SK-N-SH (cell line): ENCODE measurements around the gene NOL6. TPM values are rescaled to one million over a fixed set of nuclear protein-coding genes. Genes with fewer than 3 reads are reported as not detected.
A peak's percentile ranks its signal among the peaks of the same experiment; 100 is the strongest.

Experiments
- CTCF ChIA-PET: fragments of 300-600, 350-600 bp; formaldehyde crosslinking; extraction: SDS; loops from one replicate; lab custom pipeline; 2021; lab: Yijun Ruan, JAX
- POLR2A ChIA-PET: fragments of 350-600 bp; sonication (Branson Sonifier 250); formaldehyde crosslinking; extraction: SDS; loops from one replicate; lab custom pipeline; 2020; ENCODE audit warnings: antibody characterized with exemption, inconsistent platforms; lab: Yijun Ruan, JAX
- DNase-seq: peaks from one replicate; pipeline ENCODE4 v3.0.0; 2012
- H2AFZ ChIP-seq: fragments of 200-600 bp; sonication (generic); 2 replicates; pipeline ENCODE4 v1.8.1; 2016; ENCODE audit warnings: antibody characterized with exemption, mild to moderate bottlenecking, low read depth
- H3F3A ChIP-seq: fragments of 200-600 bp; sonication (generic); replicated peaks from 2 replicates; pipeline ENCODE3; 2016; ENCODE audit warnings: antibody characterized with exemption, mild to moderate bottlenecking; ENCODE audit not compliant: insufficient read depth
- H3K27ac ChIP-seq, 2 experiments: fragments of 200-500 bp in 1 of 2; fragments of 200-600 bp in 1 of 2; sonication (Bioruptor generic) in 1 of 2; sonication (generic), shearing (Covaris generic) in 1 of 2; 2 replicates each; pipeline versions ENCODE4 v1.5.1 to v1.6.1; 2014 to 2016; ENCODE audit warnings: low read depth in 2 of 2, inconsistent platforms in 1 of 2, low read length in 1 of 2, mild to moderate bottlenecking in 1 of 2, mixed read lengths in 1 of 2
- H3K27me3 ChIP-seq: fragments of 200-600 bp; sonication (generic), shearing (Covaris generic); 2 replicates; pipeline ENCODE4 v1.6.1; 2016; ENCODE audit warnings: mixed run types; ENCODE audit not compliant: insufficient read depth
- H3K36me3 ChIP-seq, 2 experiments: fragments of 200-500 bp in 1 of 2; fragments of 200-600 bp in 1 of 2; sonication (Bioruptor generic) in 1 of 2; sonication (generic) in 1 of 2; replicated peaks in 1 of 2; 2 replicates each; pipeline versions ENCODE3 to v1.5.1; 2014 to 2016; ENCODE audit warnings: low read length in 1 of 2, mild to moderate bottlenecking in 1 of 2; ENCODE audit not compliant: insufficient read depth in 2 of 2, control insufficient read depth in 1 of 2
- H3K4me1 ChIP-seq, 2 experiments: fragments of 200-500 bp in 1 of 2; fragments of 200-600 bp in 1 of 2; sonication (Bioruptor generic) in 1 of 2; sonication (generic), shearing (Covaris generic) in 1 of 2; 2 replicates each; pipeline versions ENCODE4 v1.5.1 to v1.6.1; 2014 to 2016; ENCODE audit warnings: low read depth in 1 of 2, low read length in 1 of 2, mixed run types in 1 of 2; ENCODE audit not compliant: insufficient read depth in 2 of 2, control insufficient read depth in 1 of 2
- H3K4me2 ChIP-seq: fragments of 200-600 bp; sonication (generic), shearing (Covaris generic); 2 replicates; pipeline ENCODE4 v1.6.1; 2017; ENCODE audit warnings: mixed run types
- H3K4me3 ChIP-seq, 2 experiments: fragments of 200-500 bp in 1 of 2; fragments of 200-600 bp in 1 of 2; sonication (Bioruptor generic) in 1 of 2; sonication (generic), shearing (Covaris generic) in 1 of 2; 2 replicates each; pipeline versions ENCODE4 v1.5.1 to v1.8.1; 2014 to 2016; ENCODE audit warnings: low read depth in 2 of 2, inconsistent platforms in 1 of 2, low read length in 1 of 2, mild to moderate bottlenecking in 1 of 2, mixed read lengths in 1 of 2, moderate library complexity in 1 of 2
- H3K79me2 ChIP-seq: fragments of 200-600 bp; sonication (generic); 2 replicates; pipeline ENCODE4 v1.8.1; 2017; ENCODE audit warnings: mild to moderate bottlenecking; ENCODE audit not compliant: insufficient read depth
- H3K9ac ChIP-seq: fragments of 200-600 bp; sonication (generic); 2 replicates; pipeline ENCODE4 v1.6.1; 2017; ENCODE audit warnings: mixed run types
- H3K9me2 ChIP-seq: fragments of 200-600 bp; sonication (generic); 2 replicates; pipeline ENCODE4 v1.6.1; 2017; ENCODE audit warnings: mixed run types
- H3K9me3 ChIP-seq: fragments of 200-600 bp; sonication (generic); 2 replicates; pipeline ENCODE4 v1.6.1; 2017; ENCODE audit warnings: mixed run types, mild to moderate bottlenecking, moderate library complexity
- H4K20me1 ChIP-seq: fragments of 200-600 bp; sonication (generic); 2 replicates; pipeline ENCODE4 v1.6.1; 2017; ENCODE audit warnings: mild to moderate bottlenecking, mixed run types; ENCODE audit not compliant: insufficient read depth
- EP300 ChIP-seq, 2 experiments: IDR thresholded peaks; 2 replicates each; pipeline versions ENCODE4 v1.4.0 to v1.6.1; 2012; ENCODE audit warnings: borderline replicate concordance in 1 of 2, low read depth in 1 of 2, low read length in 1 of 2
- EZH2phosphoT487 ChIP-seq: fragments of 200-600 bp; sonication (generic); IDR thresholded peaks from 2 replicates; pipeline ENCODE4 v1.6.1; 2017; ENCODE audit warnings: low read depth, mixed run types, mild to moderate bottlenecking, antibody characterized with exemption, moderate library complexity, borderline replicate concordance
- FOSL2 ChIP-seq: IDR thresholded peaks from 2 replicates; pipeline ENCODE4 v1.4.0; 2012; ENCODE audit warnings: low read depth, mild to moderate bottlenecking, moderate library complexity, borderline replicate concordance
- GABPA ChIP-seq: IDR thresholded peaks from 2 replicates; pipeline ENCODE4 v1.4.0; 2012; ENCODE audit warnings: low read depth, mild to moderate bottlenecking
- JUND ChIP-seq: IDR thresholded peaks from 2 replicates; pipeline ENCODE4 v1.4.0; 2012
- NRF1 ChIP-seq: IDR thresholded peaks from 2 replicates; pipeline ENCODE4 v1.6.1; 2012; ENCODE audit warnings: low read depth, mild to moderate bottlenecking, low read length
- POLR2AphosphoS5 ChIP-seq: IDR thresholded peaks from 2 replicates; pipeline ENCODE4 v1.6.1; 2012; ENCODE audit warnings: low read depth, low read length
- RCOR1 ChIP-seq: fragments of 150-350 bp; IDR thresholded peaks from 2 replicates; pipeline ENCODE4 v1.6.1; 2017; ENCODE audit warnings: antibody characterized with exemption, low read length
- RFX5 ChIP-seq: IDR thresholded peaks from 2 replicates; pipeline ENCODE4 v1.6.1; 2012; ENCODE audit warnings: mild to moderate bottlenecking, improper control_type of control experiment, low read length
- RXRA ChIP-seq: IDR thresholded peaks from 2 replicates; pipeline ENCODE4 v1.4.0; 2012; ENCODE audit warnings: low read depth, mild to moderate bottlenecking, borderline replicate concordance
- SIN3A ChIP-seq: IDR thresholded peaks from 2 replicates; pipeline ENCODE4 v1.6.1; 2012; ENCODE audit warnings: low read depth, mild to moderate bottlenecking, low read length, moderate library complexity, borderline replicate concordance
- SMC3 ChIP-seq: IDR thresholded peaks from 2 replicates; pipeline ENCODE4 v1.6.1; 2012; ENCODE audit warnings: low read depth, low read length, improper control_type of control experiment
- TAF1 ChIP-seq: IDR thresholded peaks from 2 replicates; pipeline ENCODE4 v1.6.1; 2012; ENCODE audit warnings: low read depth, mild to moderate bottlenecking, low read length, moderate library complexity, borderline replicate concordance
- TEAD4 ChIP-seq: IDR thresholded peaks from 2 replicates; pipeline ENCODE4 v1.4.0; 2012; ENCODE audit warnings: mild to moderate bottlenecking, borderline replicate concordance; ENCODE audit not compliant: insufficient read depth
- YY1 ChIP-seq: IDR thresholded peaks from 2 replicates; pipeline ENCODE4 v1.4.0; 2012; ENCODE audit warnings: low read depth, mild to moderate bottlenecking
- WGBS: methylation state at CpG from one replicate; pipeline ENCODE4 v1.1.6; 2017; ENCODE audit warnings: low lambda C conversion rate; 5-methylcytosine and 5-hydroxymethylcytosine counted together
- polyA plus RNA-seq, 3 experiments: library from polyadenylated mRNA; depleted of rRNA; stranded (reverse); fragments of >200 nt; gene quantifications; 2 replicates each; pipeline ENCODE4 v1.2.3, GENCODE V29; 2012
- TF ChIP-seq, protein P1 (sequence below): IDR thresholded peaks from 2 replicates; pipeline ENCODE4; 2012

NOL6 gene
- polyA plus RNA-seq, 1 of the 3 experiments (the other 2 are of a cell fraction) = 52.2 TPM

DNA sequence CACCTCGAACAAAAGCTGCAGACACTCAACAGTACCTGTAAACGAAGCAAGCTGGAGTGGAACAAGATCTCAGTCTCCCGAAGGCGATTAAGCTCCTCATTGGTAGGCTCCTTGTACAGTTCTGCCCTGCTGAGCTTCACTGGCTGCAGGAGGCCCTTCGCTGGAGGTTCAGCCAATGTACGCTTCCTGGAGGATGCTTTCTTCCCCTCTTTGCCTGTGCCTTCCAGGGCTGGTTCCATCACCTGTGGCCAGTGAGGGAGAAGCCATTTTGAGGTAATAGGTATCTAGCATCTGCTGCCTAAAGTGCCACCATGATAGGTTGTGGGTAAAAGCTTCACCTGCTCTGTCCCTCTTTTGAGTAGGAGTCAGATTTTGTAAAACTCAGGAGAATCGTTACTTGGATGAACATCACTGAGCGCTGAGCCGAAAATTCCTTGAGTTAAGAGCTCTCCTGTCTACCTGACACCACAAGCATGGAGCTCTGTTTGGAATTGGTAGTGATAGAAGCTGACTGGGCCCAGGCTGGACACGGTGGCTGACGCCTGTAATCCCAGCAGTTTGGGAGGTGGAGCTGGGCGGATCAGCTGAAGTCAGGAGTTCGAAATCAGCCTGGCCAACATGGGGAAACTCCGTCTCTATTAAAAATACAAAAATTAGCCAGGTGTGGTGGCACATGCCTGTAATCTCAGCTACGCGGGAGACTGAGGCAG is 1.4 kb downstream of the NOL6 start (continued):
- TF ChIP-seq NRF1 (no peak), RFX5 (no peak), FOSL2 (no peak), YY1 (no peak), SIN3A (no peak), SMC3 (no peak)

DNA sequence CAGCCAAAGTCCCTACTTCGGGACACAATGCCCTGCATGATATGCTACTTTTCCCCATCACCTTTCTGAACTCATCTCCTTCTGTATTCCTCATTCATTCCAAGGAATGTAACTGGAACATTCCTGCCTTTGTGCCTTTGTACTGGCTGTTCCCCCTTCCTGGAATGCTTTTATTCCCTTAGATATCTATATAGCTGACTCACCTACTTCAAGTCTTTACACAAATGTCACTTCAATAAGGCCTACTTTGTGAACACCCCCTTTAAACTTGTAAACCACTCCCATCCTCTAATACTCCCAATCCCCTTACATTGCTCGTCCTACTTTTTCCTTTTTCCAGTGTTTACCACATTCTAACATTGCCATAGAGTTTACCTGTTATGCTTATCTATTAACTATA is 2.4 kb downstream of the NOL6 start:
- ChIA-PET POLR2A (no interaction called here), CTCF (interaction anchor here (1.2 to 3.5 kb wide), 5 partner anchors 8 to 184 kb away, joined by 3 to 22 read pairs (median 11); partner anchors contain the start of gene AQP7)
- Histone ChIP-seq H3K36me3 (peaks cover 43 to 52% of the 10 kb centered on the region in 2 experiments), H2AFZ (no peak overlapping the region), H3K9me2 (no peaks in the 10 kb centered on the region), H3K9ac (no peak overlapping the region), H3K4me1 (peaks cover 0 to 11% of the 10 kb centered on the region in 2 experiments; a peak in 1 of 4 replicates), H3K4me3 (no peak overlapping the region), H3K27ac (no peak overlapping the region), H3F3A (no peaks in the 10 kb centered on the region), H3K27me3 (no peaks in the 10 kb centered on the region), H3K4me2 (peak overlapping the region; percentile 85; the same call in 1 of the 2 replicates), H3K79me2 (peaks cover 41% of the 10 kb centered on the region), H3K9me3 (no peaks in the 10 kb centered on the region), H4K20me1 (0 out of 2 replicates have a peak, but pooled peaks cover 4% of the 10 kb centered on the region)
- WGBS = 86% methylated on average over 2 of the region's 2 CpGs
- TF ChIP-seq JUND (no peak), EZH2phosphoT487 (no peak), RFX5 (no peak), TAF1 (no peak), RXRA (no peak), EP300 (IDR thresholded peaks at IDR 0.05; ENCODE audit: borderline replicate concordance in 1 of 2, low read depth in 1 of 2, low read length in 1 of 2) (no peak), NRF1 (no peak), TEAD4 (no peak), POLR2AphosphoS5 (no peak), GABPA (no peak), RCOR1 (no peak), FOSL2 (no peak)
- TF ChIP-seq, protein P1, sequence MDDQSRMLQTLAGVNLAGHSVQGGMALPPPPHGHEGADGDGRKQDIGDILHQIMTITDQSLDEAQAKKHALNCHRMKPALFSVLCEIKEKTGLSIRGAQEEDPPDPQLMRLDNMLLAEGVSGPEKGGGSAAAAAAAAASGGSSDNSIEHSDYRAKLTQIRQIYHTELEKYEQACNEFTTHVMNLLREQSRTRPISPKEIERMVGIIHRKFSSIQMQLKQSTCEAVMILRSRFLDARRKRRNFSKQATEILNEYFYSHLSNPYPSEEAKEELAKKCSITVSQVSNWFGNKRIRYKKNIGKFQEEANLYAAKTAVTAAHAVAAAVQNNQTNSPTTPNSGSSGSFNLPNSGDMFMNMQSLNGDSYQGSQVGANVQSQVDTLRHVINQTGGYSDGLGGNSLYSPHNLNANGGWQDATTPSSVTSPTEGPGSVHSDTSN = no peak
- no peak for DNase-seq
